Upper lobe of left lung (tissue), 6 donors: ENCODE measurements around the gene ACOX2. TPM values are rescaled to one million over a fixed set of nuclear protein-coding genes. Genes with fewer than 3 reads are reported as not detected.

ENCODE experiments used
- ATAC-seq, 2 donors: fragments of 200-7000 bp; cut with Tn5 transposase; one replicate each; pipeline ENCODE4 v1.9.1; 2022; ENCODE audit warnings: mild to moderate bottlenecking in 2 of 2, moderate library complexity in 2 of 2; ENCODE audit not compliant: low FRiP score in 2 of 2
- DNase-seq, 2 donors: peaks; one replicate each; pipeline ENCODE4 v3.0.0-alpha.2; 2019 to 2020
- H3K27ac ChIP-seq, 4 donors: fragments of 200-600 bp; sonication (generic); one replicate each; pipeline ENCODE4 v1.5.1; 2016 to 2019
- H3K27me3 ChIP-seq, 4 donors: fragments of 200-600 bp; sonication (generic); one replicate each; pipeline ENCODE4 v1.5.1; 2017 to 2019
- H3K36me3 ChIP-seq, 4 donors: fragments of 200-600 bp; sonication (generic); one replicate each; pipeline ENCODE4 v1.5.1; 2016 to 2019
- H3K4me1 ChIP-seq, 4 donors: fragments of 200-600 bp; sonication (generic); one replicate each; pipeline ENCODE4 v1.5.1; 2018 to 2019
- H3K4me3 ChIP-seq, 4 donors: fragments of 200-600 bp; sonication (generic); one replicate each; pipeline ENCODE4 v1.5.1; 2017 to 2019; ENCODE audit warnings: mild to moderate bottlenecking in 2 of 4, moderate library complexity in 1 of 4
- H3K9me3 ChIP-seq, 4 donors: fragments of 200-600 bp; sonication (generic); one replicate each; pipeline ENCODE4 v1.5.1; 2018 to 2019
- CTCF ChIP-seq, 6 experiments: fragments of 450-650 bp in 4 of 6; fragments of 200-600 bp in 2 of 6; sonication (generic) in 2 of 6; IDR thresholded peaks; one replicate each; pipeline ENCODE4 v1.5.1; 2016 to 2019; ENCODE audit warnings: antibody characterized with exemption in 6 of 6
- EP300 ChIP-seq, 4 donors: sonication (generic); formaldehyde crosslinking; IDR thresholded peaks; one replicate each; pipeline ENCODE4 v1.5.1; 2017; ENCODE audit warnings: antibody characterized with exemption in 4 of 4, control low read depth in 2 of 4
- POLR2A ChIP-seq, 4 donors: fragments of 450-650 bp; IDR thresholded peaks; one replicate each; pipeline ENCODE4 v1.5.1; 2016 to 2017; ENCODE audit warnings: antibody characterized with exemption in 4 of 4, mild to moderate bottlenecking in 2 of 4
- POLR2AphosphoS5 ChIP-seq, 2 donors: sonication (generic); formaldehyde crosslinking; IDR thresholded peaks; one replicate each; pipeline ENCODE4 v1.5.1; 2017; ENCODE audit warnings: antibody characterized with exemption in 2 of 2
- WGBS, 2 donors: methylation state at CpG; one replicate each; pipeline ENCODE4 v1.1.5; 2017 to 2018; 5-methylcytosine and 5-hydroxymethylcytosine counted together
- total RNA-seq, 6 donors: library from RNA; depleted of rRNA in 4 of 6; stranded (reverse); fragments of >200 nt in 4 of 6; gene quantifications; one replicate each; pipeline versions ENCODE4 v1.1.0 to v1.2.1, GENCODE V29; 2016 to 2021
- donor health status: DM: no; HTN: no; CAD: no; lungs with moderate emphysema.
- donor health status: DM: no; HTN: yes; CAD: no; lungs with severe emphysema.

The ACOX2 gene
- total RNA-seq, 6 donors from 2014 or later: 5.2 to 32.5 (median 15.8) TPM

- TF ChIP-seq CTCF (IDR thresholded peaks at IDR 0.05) (no peak), EP300 (IDR thresholded peaks at IDR 0.05) (no peak), POLR2A (IDR thresholded peaks at IDR 0.05) (no peak), POLR2AphosphoS5 (IDR thresholded peaks at IDR 0.05) (no peak)
- DNase-seq (no peak), ATAC-seq (no peak)
- 64 to 85% methylated on average over 7 to 8 of the region's 8 CpGs for WGBS, 2 donors
- H3K27me3 ChIP-seq: no peaks in the 10 kb centered on the region
- no peaks in the 10 kb centered on the region for H3K9me3 ChIP-seq
- no peak overlapping the region for H3K27ac ChIP-seq
- no peak overlapping the region for H3K4me3 ChIP-seq
- H3K36me3 ChIP-seq: peaks cover 0 to 10% (median 0%) of the 10 kb centered on the region in 4 donors
- peaks cover 0 to 8% (median 3%) of the 10 kb centered on the region in 4 donors for H3K4me1 ChIP-seq
Measured at GRCh38 chr3:58520403-58521335, 16.3 kb downstream of the ACOX2 start.

DNA sequence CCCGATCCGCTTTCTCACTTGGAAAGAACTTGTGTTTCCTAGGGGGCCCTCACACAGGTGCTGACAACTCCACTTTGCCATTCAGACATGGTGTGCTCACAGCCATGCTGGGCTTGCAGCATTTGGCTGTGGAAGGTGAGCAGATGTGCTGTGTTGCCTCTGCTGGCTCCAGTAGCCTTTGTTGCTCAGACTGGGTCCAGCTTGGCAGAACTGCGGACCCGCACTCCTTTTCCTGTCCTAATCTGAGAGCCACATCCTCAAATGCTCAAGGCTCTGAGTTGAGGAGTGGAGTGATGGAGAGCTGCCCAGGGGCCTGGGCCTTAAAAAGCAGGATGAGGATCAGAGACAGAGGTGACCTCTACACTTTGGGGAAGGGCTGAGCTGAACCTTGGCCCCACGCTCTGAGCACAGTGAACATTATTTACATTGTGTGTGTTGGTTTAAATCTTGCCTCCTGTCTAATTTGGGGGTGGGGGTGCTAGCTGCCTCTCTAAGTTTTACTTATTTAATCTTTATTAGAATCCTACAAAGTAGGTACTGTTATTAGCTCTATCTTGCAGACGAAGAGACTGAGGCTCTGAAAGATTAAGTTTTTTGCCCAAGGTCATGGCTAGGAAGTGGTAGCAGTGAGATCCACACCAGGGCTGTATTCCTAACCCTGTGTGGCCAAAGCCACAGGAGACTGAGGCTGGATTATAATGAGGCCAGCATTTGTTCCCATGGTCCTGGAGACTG, 17.2 kb downstream of the ACOX2 start:
- DNase-seq (no peak), ATAC-seq (no peak)
- Histone ChIP-seq H3K4me3 (no peak overlapping the region), H3K9me3 (no peaks in the 10 kb centered on the region), H3K4me1 (peaks cover 0 to 8% (median 3%) of the 10 kb centered on the region in 4 donors), H3K27ac (no peak overlapping the region), H3K27me3 (no peaks in the 10 kb centered on the region), H3K36me3 (peaks cover 0 to 10% (median 0%) of the 10 kb centered on the region in 4 donors)
- no peak for TF ChIP-seq POLR2A (IDR thresholded peaks at IDR 0.05)
- no peak for TF ChIP-seq CTCF (IDR thresholded peaks at IDR 0.05)
- no peak for TF ChIP-seq POLR2AphosphoS5 (IDR thresholded peaks at IDR 0.05)
- TF ChIP-seq EP300 (IDR thresholded peaks at IDR 0.05): no peak
- whole genome bisulfite sequencing, 2 donors: 89 to 94% methylated on average over 6 of the region's 6 CpGs

DNA sequence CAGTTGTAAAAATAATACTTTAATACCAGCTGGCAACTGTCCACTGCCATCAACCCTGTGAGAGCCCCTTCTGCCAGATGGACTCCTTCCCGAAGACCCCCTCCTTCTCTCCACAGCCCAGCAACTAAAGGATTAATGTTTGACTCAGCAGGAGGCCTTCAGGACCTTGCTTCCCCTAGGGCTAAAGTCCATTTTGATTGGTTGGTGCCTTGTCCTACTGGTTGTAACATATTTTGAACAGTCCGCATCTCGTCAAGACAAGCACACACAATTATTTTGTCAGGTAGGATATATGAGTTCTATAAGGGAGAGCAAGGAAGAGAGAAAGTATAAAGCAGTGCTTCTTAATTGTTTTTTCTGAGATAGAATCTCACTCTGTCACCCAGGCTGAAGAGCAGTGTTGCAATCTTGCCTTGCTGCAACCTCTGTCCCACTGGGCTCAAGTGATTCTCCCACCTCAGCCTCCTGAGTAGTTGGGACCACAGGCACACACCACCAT, 18.6 kb downstream of the ACOX2 start:
- no peak overlapping the region for H3K4me3 ChIP-seq
- ATAC-seq: no peak
- no peak overlapping the region for H3K27ac ChIP-seq
- DNase-seq: no peak
- TF ChIP-seq POLR2A (IDR thresholded peaks at IDR 0.05): no peak
- TF ChIP-seq EP300 (IDR thresholded peaks at IDR 0.05): no peak
- no peak for TF ChIP-seq POLR2AphosphoS5 (IDR thresholded peaks at IDR 0.05)
- no peak for TF ChIP-seq CTCF (IDR thresholded peaks at IDR 0.05)
- peaks cover 0 to 8% (median 3%) of the 10 kb centered on the region in 4 donors for H3K4me1 ChIP-seq
- WGBS, 2 donors: 75 to 77% methylated on average over 3 of the region's 3 CpGs
- no peaks in the 10 kb centered on the region for H3K27me3 ChIP-seq
- no peaks in the 10 kb centered on the region for H3K9me3 ChIP-seq
- peaks cover 0 to 3% (median 0%) of the 10 kb centered on the region in 4 donors for H3K36me3 ChIP-seq

GRCh38 chr3:58514405-58514804, 22.6 kb downstream of the ACOX2 start:
- Histone ChIP-seq H3K9me3 (no peaks in the 10 kb centered on the region), H3K36me3 (peaks cover 0 to 4% (median 0%) of the 10 kb centered on the region in 4 donors), H3K4me1 (no peaks in the 10 kb centered on the region), H3K4me3 (no peak overlapping the region), H3K27me3 (no peaks in the 10 kb centered on the region), H3K27ac (no peak overlapping the region)
- ATAC-seq (no peak), DNase-seq (no peak)
- no peak for TF ChIP-seq POLR2A (IDR thresholded peaks at IDR 0.05)
- no peak for TF ChIP-seq EP300 (IDR thresholded peaks at IDR 0.05)
- TF ChIP-seq POLR2AphosphoS5 (IDR thresholded peaks at IDR 0.05): no peak
- TF ChIP-seq CTCF (IDR thresholded peaks at IDR 0.05): no peak
- 94 to 96% methylated on average over 3 of the region's 3 CpGs for WGBS, 2 donors
